ENCODE measurements around the gene PRKG2.
"Not testable (repeated sequence)": the region's sequence is repeated elsewhere in the genome, so short reads cannot be mapped to it uniquely, and the experiment has no call there.

The PRKG2 gene, protein sequence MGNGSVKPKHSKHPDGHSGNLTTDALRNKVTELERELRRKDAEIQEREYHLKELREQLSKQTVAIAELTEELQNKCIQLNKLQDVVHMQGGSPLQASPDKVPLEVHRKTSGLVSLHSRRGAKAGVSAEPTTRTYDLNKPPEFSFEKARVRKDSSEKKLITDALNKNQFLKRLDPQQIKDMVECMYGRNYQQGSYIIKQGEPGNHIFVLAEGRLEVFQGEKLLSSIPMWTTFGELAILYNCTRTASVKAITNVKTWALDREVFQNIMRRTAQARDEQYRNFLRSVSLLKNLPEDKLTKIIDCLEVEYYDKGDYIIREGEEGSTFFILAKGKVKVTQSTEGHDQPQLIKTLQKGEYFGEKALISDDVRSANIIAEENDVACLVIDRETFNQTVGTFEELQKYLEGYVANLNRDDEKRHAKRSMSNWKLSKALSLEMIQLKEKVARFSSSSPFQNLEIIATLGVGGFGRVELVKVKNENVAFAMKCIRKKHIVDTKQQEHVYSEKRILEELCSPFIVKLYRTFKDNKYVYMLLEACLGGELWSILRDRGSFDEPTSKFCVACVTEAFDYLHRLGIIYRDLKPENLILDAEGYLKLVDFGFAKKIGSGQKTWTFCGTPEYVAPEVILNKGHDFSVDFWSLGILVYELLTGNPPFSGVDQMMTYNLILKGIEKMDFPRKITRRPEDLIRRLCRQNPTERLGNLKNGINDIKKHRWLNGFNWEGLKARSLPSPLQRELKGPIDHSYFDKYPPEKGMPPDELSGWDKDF

GRCh38 chr4:81214881-81215868 is at the start of gene PRKG2:
TSS of gene PRKG2 (minus strand) at chr4:81215222. CDS start at chr4:81205047, 10,175 bp downstream.
- DNase-seq (ENCODE audit: low read depth in 2 of 2), result no peak

DNA sequence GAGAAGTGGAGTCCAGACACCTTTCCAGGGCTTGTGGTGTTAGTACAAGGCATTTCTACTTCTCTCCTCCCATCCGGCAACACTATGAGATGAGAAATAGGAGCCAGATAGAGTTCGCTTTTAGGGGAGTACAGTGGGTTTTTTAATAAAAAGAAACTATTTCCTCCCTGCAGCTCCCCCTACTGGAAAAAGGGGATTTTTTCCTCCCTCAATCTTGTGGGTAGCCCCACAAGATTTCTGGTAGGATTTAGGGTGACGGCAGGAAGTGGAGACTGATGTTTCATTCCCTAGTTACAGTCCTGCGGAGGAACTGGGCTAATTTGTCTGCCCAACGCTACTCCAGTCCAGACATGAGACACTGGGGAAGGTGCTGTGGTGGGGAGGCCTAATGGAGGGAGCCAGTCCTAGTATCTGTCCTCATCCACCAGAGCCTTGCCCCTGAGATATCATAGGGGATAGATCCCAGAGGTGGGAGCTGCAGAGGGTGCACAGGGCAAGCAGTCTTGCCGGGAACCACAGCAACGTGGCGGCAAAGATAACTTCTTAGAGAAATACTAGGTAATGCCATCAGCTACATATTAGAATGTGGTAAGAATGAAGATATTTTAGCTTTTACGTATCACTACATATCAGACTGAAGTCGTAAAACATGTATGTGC is 45.5 kb upstream of the PRKG2 start:
- no peak for DNase-seq (ENCODE audit: low read depth in 2 of 2)

- DNase-seq (ENCODE audit: low read depth in 2 of 2), result no peak
These were observed 44.0 kb upstream of the PRKG2 start for GRCh38 chr4:81258841-81259550.

GRCh38 chr4:81257816-81258215 is 42.8 kb upstream of the PRKG2 start:
- DNase-seq (ENCODE audit: low read depth in 2 of 2), result no peak

GRCh38 chr4:81257021-81257420 is 42.0 kb upstream of the PRKG2 start:
- DNase-seq (ENCODE audit: low read depth in 2 of 2), result no peak

GRCh38 chr4:81256059-81256970 is 41.3 kb upstream of the PRKG2 start:
- DNase-seq (ENCODE audit: low read depth in 2 of 2), result no peak

GRCh38 chr4:81255524-81255923 is 40.5 kb upstream of the PRKG2 start:
- DNase-seq (ENCODE audit: low read depth in 2 of 2), result no peak

DNA sequence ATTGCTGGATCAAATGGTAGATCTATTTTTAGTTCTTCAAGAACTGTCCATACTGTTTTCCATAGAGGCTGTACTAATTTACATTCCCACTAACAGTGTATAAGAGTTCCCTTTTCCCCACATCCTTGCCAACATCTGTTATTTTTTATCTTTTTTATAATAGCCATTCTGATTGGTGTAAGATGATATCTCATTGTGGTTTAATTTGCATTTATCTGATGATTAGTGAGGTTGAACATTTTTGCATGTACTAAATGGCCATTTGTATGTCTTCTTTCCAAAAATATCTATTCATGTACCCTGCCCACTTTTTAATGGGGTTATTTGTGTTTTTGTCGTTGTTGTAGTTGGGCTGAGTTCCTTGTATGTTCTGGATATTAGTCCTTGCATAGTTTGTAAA is 35.4 kb upstream of the PRKG2 start:
- no peak for DNase-seq (ENCODE audit: low read depth in 2 of 2)

GRCh38 chr4:81245218-81246009 is 30.4 kb upstream of the PRKG2 start:
- no peak for DNase-seq (ENCODE audit: low read depth in 2 of 2)

DNA sequence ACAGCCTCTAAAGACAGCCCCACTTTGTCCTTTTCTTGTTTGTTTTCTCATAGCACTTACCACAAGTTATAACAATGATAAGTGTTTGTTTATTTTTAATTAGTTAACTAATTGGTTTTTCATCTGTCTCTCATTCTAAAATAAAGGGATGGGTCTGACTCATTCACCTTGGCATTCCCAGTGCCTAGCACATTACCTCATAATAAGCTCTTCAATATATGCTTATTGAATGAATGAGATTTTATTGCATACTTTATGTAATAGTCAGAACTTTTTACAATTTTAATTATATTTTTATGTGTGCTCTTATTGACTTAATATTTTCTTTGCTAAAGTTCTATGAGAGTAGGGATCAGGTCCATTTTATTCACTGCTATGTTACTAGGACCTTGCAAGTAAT is 22.8 kb upstream of the PRKG2 start:
- DNase-seq (ENCODE audit: low read depth in 2 of 2), result no peak

DNA sequence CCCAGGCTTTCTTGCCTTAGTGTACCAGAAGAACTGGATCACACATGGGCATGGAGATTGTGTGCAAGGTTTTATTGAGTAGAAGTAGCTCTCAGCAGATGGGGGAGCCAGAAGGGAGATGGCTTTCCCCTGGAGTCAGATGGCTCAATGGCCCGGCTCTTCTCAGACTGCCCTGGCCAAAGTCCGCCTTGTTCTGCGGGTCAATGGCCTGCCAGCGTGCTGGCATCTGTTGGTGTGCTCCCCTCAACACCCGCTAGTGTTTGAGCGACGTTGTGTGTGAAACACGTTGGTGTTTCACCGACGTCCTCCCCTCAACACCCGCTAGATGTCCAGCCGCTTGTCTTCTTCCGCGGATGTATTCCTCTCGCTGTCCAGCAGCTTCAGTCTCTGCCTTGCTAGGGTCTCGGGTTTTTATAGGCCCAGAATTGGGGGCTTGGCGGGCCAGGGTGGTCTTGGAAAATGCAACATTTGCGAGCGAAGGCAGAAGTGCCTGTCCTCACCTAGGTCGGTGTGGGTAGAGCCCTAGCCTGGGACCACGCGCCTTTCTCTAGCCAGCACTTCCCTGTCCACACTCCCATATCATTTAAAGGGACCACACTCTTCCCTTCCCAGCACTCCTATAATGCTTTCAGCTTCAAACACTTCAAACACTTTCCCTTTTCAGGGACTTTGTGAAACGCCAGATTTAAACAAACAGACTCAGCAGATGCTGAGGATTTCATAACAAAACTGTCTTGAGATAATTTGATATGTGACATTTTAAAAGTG is 21.1 kb upstream of the PRKG2 start:
- DNase-seq (ENCODE audit: low read depth in 2 of 2), result no peak

DNA sequence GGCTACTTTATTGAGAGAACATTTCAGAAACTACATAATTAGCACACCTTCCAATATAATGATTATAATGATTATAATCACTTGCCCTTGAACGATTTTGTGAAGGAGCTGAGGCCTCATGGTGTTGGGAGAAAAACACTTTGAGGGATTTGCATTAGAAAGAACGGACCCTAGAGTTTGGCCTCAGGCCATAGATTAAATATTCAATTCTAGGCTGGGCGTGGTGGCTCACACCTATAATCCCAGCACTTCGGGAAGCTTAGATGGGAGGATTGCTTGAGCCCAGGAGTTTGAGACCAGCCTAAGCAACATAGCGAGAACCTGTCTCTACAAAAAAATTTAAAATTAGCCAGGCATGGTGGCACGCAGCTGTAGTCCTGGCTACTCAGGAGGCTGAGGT is 12.9 kb upstream of the PRKG2 start:
- no peak for DNase-seq (ENCODE audit: low read depth in 2 of 2)

DNA sequence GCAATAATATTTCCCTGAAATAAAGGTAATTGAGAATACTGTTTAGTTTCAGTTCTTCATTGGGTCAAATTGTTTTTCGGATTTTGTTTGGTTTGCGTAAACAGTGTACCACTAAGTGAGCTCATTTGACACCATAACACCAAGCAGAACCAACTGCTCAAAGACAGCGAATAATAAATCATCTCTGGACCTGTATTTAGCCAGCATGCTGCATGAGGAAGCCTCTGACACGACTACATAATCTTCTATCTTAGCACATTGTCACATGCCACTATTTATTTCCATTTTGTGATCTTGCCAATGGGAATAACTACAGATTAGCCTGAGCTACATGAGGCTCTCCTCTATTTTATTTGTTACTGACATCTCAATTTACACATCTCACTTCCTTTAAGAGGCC is 12.1 kb upstream of the PRKG2 start:
- DNase-seq (ENCODE audit: low read depth in 2 of 2), result no peak

- DNase-seq (ENCODE audit: low read depth in 2 of 2), result no peak
These were observed 10.2 kb upstream of the PRKG2 start for GRCh38 chr4:81225252-81225651.

GRCh38 chr4:81222082-81222472 is 7.1 kb upstream of the PRKG2 start:
- DNase-seq (ENCODE audit: low read depth in 2 of 2), result not testable (repeated sequence)

GRCh38 chr4:81221303-81222081 is 6.5 kb upstream of the PRKG2 start:
- DNase-seq (ENCODE audit: low read depth in 2 of 2), result no peak

DNA sequence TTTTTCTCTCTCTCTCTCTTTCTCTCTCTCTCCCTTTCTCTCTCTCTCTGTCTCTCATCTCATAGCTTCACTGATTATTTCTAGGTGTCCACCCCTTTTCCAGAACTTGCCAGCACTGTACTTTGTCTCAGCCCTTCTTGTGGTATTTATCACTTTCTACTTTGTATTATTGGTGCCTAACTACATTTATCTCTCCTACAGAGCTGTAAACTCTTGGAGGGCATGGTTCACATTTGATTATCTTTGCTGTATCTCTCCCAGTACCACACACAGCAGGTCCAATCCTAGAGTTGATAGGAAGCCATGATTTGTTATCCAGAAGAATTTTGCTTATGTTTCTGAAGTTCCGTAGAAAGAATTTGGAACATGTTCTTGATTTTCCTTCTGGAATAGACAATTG is 5.2 kb upstream of the PRKG2 start:
- DNase-seq (ENCODE audit: low read depth in 2 of 2), result no peak
